Measurements from ENCODE around the gene MIPEP.

Gene MIPEP

DNA sequence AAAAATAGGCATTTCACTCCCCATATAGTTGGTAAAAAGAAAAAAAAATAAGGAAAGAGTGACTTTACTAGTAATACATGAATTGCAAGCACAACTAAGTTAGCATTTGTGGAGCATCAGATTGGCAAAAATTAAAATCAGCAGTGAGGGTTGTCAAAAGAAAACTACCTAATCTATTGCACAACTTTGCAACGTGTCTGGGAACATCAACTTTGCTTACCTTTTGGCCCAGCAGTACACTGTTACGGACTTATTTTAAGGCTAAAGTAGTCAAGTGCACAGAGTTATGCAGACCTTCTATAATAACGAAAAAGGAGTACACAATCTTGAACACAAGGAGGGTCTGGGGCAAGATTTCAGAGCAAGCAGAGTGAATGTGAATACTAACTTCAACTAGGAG lies 102.6 kb downstream of the MIPEP start:
- ChIA-PET POLR2A (no interaction called here), CTCF (no interaction called here)
- no peak overlapping the region for H3K4me3 ChIP-seq (ENCODE audit: low read depth, low read length)
- H3K4me1 ChIP-seq (ENCODE audit: control insufficient read depth, insufficient read depth, low read length): no peaks in the 10 kb centered on the region
- no peaks in the 10 kb centered on the region for H3K9me3 ChIP-seq (ENCODE audit: control insufficient read depth, insufficient read depth, low read depth, low read length)
- TF ChIP-seq, protein P1, sequence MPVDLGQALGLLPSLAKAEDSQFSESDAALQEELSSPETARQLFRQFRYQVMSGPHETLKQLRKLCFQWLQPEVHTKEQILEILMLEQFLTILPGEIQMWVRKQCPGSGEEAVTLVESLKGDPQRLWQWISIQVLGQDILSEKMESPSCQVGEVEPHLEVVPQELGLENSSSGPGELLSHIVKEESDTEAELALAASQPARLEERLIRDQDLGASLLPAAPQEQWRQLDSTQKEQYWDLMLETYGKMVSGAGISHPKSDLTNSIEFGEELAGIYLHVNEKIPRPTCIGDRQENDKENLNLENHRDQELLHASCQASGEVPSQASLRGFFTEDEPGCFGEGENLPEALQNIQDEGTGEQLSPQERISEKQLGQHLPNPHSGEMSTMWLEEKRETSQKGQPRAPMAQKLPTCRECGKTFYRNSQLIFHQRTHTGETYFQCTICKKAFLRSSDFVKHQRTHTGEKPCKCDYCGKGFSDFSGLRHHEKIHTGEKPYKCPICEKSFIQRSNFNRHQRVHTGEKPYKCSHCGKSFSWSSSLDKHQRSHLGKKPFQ (tag by site-specific recombination; IDR thresholded peaks at IDR 0.05): no peak
- TF ChIP-seq ZNF596 (tag by site-specific recombination; IDR thresholded peaks at IDR 0.05) (no peak), ZNF585B (tag by site-specific recombination; IDR thresholded peaks at IDR 0.05) (no peak), ZNF791 (tag by site-specific recombination; IDR thresholded peaks at IDR 0.05) (no peak)
- TF ChIP-seq, protein P2, sequence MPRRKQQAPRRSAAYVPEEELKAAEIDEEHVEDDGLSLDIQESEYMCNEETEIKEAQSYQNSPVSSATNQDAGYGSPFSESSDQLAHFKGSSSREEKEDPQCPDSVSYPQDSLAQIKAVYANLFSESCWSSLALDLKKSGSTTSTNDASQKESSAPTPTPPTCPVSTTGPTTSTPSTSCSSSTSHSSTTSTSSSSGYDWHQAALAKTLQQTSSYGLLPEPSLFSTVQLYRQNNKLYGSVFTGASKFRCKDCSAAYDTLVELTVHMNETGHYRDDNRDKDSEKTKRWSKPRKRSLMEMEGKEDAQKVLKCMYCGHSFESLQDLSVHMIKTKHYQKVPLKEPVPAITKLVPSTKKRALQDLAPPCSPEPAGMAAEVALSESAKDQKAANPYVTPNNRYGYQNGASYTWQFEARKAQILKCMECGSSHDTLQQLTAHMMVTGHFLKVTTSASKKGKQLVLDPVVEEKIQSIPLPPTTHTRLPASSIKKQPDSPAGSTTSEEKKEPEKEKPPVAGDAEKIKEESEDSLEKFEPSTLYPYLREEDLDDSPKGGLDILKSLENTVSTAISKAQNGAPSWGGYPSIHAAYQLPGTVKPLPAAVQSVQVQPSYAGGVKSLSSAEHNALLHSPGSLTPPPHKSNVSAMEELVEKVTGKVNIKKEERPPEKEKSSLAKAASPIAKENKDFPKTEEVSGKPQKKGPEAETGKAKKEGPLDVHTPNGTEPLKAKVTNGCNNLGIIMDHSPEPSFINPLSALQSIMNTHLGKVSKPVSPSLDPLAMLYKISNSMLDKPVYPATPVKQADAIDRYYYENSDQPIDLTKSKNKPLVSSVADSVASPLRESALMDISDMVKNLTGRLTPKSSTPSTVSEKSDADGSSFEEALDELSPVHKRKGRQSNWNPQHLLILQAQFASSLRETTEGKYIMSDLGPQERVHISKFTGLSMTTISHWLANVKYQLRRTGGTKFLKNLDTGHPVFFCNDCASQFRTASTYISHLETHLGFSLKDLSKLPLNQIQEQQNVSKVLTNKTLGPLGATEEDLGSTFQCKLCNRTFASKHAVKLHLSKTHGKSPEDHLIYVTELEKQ (tag by site-specific recombination; IDR thresholded peaks at IDR 0.05; ENCODE audit: borderline replicate concordance): no peak
- TF ChIP-seq, protein P3, sequence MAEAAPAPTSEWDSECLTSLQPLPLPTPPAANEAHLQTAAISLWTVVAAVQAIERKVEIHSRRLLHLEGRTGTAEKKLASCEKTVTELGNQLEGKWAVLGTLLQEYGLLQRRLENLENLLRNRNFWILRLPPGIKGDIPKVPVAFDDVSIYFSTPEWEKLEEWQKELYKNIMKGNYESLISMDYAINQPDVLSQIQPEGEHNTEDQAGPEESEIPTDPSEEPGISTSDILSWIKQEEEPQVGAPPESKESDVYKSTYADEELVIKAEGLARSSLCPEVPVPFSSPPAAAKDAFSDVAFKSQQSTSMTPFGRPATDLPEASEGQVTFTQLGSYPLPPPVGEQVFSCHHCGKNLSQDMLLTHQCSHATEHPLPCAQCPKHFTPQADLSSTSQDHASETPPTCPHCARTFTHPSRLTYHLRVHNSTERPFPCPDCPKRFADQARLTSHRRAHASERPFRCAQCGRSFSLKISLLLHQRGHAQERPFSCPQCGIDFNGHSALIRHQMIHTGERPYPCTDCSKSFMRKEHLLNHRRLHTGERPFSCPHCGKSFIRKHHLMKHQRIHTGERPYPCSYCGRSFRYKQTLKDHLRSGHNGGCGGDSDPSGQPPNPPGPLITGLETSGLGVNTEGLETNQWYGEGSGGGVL (tag by site-specific recombination; IDR thresholded peaks at IDR 0.05): no peak
- TF ChIP-seq, protein P4, sequence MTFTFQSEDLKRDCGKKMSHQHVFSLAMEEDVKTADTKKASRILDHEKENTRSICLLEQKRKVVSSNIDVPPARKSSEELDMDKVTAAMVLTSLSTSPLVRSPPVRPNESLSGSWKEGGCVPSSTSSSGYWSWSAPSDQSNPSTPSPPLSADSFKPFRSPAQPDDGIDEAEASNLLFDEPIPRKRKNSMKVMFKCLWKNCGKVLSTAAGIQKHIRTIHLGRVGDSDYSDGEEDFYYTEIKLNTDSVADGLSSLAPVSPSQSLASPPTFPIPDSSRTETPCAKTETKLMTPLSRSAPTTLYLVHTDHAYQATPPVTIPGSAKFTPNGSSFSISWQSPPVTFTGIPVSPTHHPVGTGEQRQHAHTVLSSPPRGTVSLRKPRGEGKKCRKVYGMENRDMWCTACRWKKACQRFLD (tag by site-specific recombination; IDR thresholded peaks at IDR 0.05): no peak
- H3K36me3 ChIP-seq (ENCODE audit: control insufficient read depth in 2 of 2, insufficient read depth in 1 of 2, low read length in 2 of 2): no peaks in the 10 kb centered on the region
- no peak overlapping the region for H3K27ac ChIP-seq (ENCODE audit: extremely low read depth, low read depth, low read length)

DNA sequence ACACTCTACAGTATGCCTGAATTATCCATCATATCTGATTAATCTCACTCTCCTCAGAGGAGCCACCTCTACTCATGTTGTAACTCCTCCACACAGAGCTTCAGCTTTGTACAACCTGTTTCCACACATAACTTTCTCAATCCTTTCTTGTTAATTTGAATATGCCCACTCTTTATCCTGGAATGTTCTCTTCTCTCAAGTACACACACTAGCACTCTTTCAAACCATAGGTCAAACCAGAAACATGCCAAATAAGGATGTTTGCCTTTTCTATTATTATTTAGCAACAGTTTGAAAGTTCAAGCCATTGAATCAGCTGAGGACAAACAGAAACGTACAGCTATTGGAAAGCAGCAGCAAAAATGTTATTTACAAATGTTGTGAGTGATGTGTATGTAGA lies 110.3 kb downstream of the MIPEP start:
- ChIA-PET CTCF (no interaction called here), POLR2A (no interaction called here)
- Histone ChIP-seq H3K27ac (ENCODE audit: extremely low read depth, low read depth, low read length) (no peak overlapping the region), H3K36me3 (ENCODE audit: control insufficient read depth in 2 of 2, insufficient read depth in 1 of 2, low read length in 2 of 2) (no peaks in the 10 kb centered on the region), H3K4me3 (ENCODE audit: low read depth, low read length) (no peak overlapping the region), H3K9me3 (ENCODE audit: control insufficient read depth, insufficient read depth, low read depth, low read length) (no peaks in the 10 kb centered on the region), H3K4me1 (ENCODE audit: control insufficient read depth, insufficient read depth, low read length) (no peaks in the 10 kb centered on the region)
- TF ChIP-seq ZNF112 (tag by site-specific recombination; IDR thresholded peaks at IDR 0.05) (no peak), ZBTB20 (tag by site-specific recombination; IDR thresholded peaks at IDR 0.05) (no peak), ZNF311 (tag by site-specific recombination; IDR thresholded peaks at IDR 0.05; ENCODE audit: borderline replicate concordance) (no peak), ZNF701 (tag by site-specific recombination; IDR thresholded peaks at IDR 0.05) (no peak), SP7 (tag by site-specific recombination; IDR thresholded peaks at IDR 0.05) (no peak), GLI4 (tag by site-specific recombination; IDR thresholded peaks at IDR 0.05) (no peak), ZNF514 (tag by site-specific recombination; IDR thresholded peaks at IDR 0.05) (no peak)
- TF ChIP-seq, protein P5, sequence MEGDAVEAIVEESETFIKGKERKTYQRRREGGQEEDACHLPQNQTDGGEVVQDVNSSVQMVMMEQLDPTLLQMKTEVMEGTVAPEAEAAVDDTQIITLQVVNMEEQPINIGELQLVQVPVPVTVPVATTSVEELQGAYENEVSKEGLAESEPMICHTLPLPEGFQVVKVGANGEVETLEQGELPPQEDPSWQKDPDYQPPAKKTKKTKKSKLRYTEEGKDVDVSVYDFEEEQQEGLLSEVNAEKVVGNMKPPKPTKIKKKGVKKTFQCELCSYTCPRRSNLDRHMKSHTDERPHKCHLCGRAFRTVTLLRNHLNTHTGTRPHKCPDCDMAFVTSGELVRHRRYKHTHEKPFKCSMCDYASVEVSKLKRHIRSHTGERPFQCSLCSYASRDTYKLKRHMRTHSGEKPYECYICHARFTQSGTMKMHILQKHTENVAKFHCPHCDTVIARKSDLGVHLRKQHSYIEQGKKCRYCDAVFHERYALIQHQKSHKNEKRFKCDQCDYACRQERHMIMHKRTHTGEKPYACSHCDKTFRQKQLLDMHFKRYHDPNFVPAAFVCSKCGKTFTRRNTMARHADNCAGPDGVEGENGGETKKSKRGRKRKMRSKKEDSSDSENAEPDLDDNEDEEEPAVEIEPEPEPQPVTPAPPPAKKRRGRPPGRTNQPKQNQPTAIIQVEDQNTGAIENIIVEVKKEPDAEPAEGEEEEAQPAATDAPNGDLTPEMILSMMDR (tag by site-specific recombination; IDR thresholded peaks at IDR 0.05): no peak
- TF ChIP-seq, protein P6, sequence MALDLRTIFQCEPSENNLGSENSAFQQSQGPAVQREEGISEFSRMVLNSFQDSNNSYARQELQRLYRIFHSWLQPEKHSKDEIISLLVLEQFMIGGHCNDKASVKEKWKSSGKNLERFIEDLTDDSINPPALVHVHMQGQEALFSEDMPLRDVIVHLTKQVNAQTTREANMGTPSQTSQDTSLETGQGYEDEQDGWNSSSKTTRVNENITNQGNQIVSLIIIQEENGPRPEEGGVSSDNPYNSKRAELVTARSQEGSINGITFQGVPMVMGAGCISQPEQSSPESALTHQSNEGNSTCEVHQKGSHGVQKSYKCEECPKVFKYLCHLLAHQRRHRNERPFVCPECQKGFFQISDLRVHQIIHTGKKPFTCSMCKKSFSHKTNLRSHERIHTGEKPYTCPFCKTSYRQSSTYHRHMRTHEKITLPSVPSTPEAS (tag by site-specific recombination; IDR thresholded peaks at IDR 0.05): no peak

Data from HEK293 (cell line).